Sigmoid colon (tissue), 4 donors: ENCODE results near the gene KRTAP5-9.

ENCODE experiments used
- EP300 ChIP-seq, 4 donors: sonication (generic); formaldehyde crosslinking; IDR thresholded peaks; one replicate each; pipeline ENCODE4 v1.6.1; 2017; ENCODE audit warnings: antibody characterized with exemption in 4 of 4
- POLR2A ChIP-seq, 2 donors: fragments of 450-650 bp; IDR thresholded peaks; one replicate each; pipeline ENCODE4 v1.6.1; 2016; ENCODE audit warnings: antibody characterized with exemption in 2 of 2, mild to moderate bottlenecking in 2 of 2, moderate library complexity in 2 of 2
- POLR2AphosphoS5 ChIP-seq, 4 donors: sonication (generic); formaldehyde crosslinking; IDR thresholded peaks; one replicate each; pipeline ENCODE4 v1.6.1; 2017; ENCODE audit warnings: antibody characterized with exemption in 4 of 4
- TF ChIP-seq, protein P1 (sequence below), 4 experiments: fragments of 450-650 bp in 3 of 4; fragments of 200-600 bp in 1 of 4; IDR thresholded peaks; one replicate each; pipeline ENCODE4 v1.5.1; 2016 to 2019; ENCODE audit warnings: antibody characterized with exemption in 4 of 4, mild to moderate bottlenecking in 3 of 4, moderate library complexity in 2 of 4

DNA sequence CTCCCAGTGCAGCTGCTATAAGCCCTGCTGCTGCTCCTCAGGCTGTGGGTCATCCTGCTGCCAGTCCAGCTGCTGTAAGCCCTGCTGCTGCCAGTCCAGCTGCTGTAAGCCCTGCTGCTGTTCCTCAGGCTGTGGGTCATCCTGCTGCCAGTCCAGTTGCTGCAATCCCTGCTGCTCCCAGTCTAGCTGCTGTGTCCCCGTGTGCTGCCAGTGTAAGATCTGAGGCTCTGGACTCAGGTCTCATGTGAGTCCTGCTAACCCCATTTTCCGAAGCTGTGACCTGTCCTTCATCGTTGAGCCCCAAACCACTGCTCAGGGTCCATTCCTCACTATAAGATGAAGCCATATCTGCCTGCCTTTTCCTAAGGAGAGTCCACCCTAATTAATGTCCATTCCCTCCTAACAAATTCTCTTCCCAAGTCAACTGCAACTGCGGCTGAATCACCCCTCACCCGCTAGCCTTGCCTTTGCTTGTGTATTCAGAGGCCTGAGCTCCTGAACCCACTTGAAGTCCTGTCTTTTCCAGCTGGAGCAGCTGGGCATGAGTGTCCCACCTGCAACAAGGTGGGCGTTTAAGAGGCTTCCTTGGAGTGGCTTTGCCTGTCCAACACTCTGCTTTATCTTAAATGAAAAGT, 20.5 kb upstream of the KRTAP5-9 start:
- TF ChIP-seq, protein P1, sequence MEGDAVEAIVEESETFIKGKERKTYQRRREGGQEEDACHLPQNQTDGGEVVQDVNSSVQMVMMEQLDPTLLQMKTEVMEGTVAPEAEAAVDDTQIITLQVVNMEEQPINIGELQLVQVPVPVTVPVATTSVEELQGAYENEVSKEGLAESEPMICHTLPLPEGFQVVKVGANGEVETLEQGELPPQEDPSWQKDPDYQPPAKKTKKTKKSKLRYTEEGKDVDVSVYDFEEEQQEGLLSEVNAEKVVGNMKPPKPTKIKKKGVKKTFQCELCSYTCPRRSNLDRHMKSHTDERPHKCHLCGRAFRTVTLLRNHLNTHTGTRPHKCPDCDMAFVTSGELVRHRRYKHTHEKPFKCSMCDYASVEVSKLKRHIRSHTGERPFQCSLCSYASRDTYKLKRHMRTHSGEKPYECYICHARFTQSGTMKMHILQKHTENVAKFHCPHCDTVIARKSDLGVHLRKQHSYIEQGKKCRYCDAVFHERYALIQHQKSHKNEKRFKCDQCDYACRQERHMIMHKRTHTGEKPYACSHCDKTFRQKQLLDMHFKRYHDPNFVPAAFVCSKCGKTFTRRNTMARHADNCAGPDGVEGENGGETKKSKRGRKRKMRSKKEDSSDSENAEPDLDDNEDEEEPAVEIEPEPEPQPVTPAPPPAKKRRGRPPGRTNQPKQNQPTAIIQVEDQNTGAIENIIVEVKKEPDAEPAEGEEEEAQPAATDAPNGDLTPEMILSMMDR (IDR thresholded peaks at IDR 0.05): no peak
- no peak for TF ChIP-seq POLR2A (IDR thresholded peaks at IDR 0.05)
- no peak for TF ChIP-seq EP300 (IDR thresholded peaks at IDR 0.05)
- TF ChIP-seq POLR2AphosphoS5 (IDR thresholded peaks at IDR 0.05): no peak
